Effector CD8-positive, alpha-beta T cell (primary cell): ENCODE results near the gene C21orf91.

Experiments
- DNase-seq: peaks from one replicate; lab custom pipeline; 2025; lab: John Stamatoyannopoulos, UW
- total RNA-seq, 4 experiments: gene quantifications; one replicate each; lab custom pipeline; 2026; lab: John Stamatoyannopoulos, UW

The C21orf91 gene
- 56.6 to 72.9 (median 66.7) reads per million in 4 experiments for total RNA-seq

DNA sequence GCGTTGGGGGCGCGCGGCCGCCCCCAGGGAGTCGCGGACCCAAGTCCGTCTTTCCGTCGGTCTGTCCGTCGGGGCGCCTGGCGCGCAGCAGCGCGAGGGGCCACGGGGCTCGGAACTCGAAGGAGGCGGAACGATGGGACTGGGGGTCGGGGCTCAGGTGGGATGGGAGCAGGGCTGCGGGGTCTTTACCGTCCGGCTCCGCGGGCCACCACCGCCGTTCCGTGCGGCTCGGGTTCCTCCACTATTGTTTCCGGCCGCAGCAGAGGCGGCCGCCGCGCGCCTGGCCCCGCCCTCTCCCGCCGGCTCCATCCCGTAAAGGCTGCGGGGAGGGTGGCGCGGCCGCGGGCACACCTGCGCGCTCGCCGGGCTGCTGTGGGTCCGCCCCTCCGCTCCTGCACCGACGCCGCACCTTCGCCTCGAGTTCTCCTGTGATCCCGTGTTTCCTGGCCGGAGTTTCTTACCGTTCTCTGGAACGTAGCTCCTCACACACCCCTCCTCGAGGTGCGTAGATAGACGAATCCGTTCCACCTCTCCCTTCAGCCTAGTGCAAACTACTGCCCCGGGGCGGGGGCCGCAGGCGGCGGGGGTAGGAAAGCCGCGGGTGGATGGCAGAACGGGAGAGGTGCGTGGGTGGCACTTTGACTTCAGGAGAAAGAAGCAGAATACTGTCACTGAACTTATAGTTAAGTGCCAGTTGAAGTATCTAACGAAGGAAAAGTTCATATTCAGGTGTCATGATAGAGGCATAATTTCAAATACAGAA, at the start of gene C21orf91:
Gene C21orf91, minus strand, starts transcription at position 243 of the 763 bp plus-strand sequence. CDS start 1,038 bp downstream, outside the sequence.
- DNase-seq: peak; percentile 78

DNA sequence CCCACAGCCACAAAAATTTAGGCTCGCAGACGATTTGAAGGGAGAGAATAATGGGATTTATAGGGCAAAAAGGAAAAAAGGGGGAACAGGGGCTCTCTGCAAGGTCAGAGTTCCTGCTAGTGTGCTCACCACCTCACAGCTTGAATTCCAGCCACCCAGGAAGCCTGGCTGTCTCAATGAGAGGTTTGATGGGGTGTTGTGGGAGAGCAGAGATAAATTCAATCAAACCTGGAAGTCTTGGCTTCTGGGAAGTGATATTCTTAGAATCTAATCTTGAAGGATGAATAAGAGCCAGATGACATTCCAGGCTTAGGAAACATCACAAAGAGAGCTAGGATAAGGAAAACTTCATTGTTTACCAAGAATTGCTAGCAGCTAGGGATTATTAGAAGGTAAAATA, 47.4 kb upstream of the C21orf91 start:
- no peak for DNase-seq

DNA sequence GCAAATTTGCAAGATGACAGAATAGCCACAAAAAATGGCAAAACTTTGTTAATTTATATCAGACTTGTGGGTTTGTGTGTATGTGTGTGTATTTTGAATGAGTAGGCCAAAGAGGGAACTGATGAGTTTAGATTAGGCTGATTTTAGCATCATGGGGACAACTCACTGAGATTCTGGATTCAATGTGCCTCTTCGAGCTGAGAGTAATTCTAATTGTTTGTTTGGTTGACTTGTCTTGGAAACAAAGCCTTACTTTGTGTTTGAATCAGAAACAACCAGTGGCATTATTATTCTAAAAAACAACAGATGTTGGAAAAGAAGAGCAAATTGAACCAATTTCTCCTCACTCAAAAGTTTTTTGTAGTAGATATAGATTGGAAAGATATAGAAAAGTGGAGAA, 40.5 kb upstream of the C21orf91 start:
- no peak for DNase-seq

DNA sequence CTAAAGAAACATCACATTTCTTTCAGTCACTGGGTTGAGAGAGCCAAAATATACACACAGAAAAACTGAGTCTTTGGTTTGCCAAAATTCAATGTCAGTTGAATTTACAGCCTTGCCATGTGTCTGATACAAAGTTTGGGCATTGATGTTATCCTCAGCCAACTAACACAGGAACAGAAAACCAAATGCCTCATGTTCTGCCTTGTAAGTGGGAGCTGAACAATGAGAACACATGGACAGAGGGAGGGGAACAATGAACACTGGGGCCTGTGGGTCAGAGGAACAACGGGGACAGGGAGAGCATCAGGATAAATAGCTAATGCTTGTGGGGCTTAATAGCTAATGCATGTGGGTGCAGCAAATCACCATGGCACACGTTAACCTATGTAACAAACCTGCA, 39.6 kb upstream of the C21orf91 start:
- no peak for DNase-seq

DNA sequence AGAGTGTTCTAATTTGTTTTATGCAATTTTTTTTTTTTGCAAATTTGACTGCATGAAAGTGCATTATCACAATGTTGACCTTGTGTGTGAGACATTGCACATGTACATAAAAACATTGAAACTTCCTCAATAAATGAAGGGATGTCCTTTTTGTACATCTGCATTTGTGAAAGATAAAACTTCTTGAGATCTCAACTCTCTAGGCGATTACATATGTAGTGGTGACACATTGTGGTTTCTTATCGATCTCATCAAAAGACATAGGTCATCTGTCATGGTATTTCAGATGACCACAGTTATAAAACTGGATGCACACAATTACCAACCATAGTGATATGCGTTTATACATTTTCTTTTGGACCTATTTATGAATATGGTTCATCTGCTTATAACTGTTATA, 35.6 kb upstream of the C21orf91 start:
- no peak for DNase-seq

DNA sequence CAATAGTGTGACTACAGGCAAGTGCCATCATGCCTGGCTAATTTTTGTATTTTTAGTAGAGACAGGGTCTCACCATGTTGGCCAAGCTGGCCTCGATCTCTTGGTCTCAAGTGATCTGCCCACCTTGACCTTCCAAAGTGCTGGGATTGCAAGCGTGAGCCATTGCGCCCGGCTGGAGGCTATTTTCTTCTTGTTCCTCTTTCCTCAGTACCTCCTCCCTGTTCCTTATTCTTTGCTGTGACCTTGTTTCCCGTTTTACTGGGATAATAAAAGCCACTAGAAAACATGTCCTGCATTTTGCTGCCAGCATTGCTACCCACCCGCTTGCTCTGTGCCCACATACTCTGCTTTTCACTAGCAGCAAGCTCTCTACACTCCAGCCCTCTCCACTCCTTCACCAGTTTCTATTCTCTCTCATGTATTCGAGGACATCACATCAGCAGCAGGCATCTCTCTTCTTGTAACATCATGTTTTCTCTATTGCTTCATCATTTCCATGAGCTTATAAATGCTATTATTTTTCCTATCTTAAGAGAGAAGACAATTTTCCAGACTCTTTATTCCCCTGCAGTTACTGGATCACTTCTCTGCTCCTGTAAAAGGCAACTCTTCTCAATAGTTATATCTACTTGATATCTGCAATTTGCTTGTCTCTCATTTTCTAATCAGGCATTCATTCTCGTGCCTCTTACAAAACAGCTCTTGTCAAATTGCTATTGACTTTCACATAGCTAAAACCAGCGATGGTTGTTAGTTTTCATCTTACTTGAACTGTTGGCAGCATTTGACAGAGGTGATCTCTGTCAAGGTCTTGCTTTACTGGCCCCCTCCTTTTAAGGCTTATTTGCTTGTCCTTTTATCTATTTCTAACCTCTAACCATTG, 34.5 kb upstream of the C21orf91 start:
- no peak for DNase-seq

DNA sequence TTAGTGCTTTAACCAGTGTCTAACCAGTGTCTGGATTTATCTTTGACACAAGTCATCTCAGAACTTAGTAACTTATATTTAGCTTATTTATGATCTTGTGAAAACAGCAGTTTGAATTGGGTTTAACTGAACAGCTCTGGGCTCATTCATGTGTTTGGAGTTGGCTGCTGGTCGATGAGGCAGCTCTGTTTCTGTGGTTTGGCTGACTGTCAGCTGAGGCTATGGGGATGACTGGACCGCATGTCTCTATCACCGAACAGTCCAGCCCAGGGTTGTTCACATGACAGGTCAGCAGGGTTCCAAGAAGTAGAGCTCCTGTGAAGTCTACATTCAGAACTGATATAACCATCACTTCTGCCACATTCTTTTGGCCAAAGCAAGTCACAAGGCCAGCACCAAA, 29.1 kb upstream of the C21orf91 start:
- no peak for DNase-seq

DNA sequence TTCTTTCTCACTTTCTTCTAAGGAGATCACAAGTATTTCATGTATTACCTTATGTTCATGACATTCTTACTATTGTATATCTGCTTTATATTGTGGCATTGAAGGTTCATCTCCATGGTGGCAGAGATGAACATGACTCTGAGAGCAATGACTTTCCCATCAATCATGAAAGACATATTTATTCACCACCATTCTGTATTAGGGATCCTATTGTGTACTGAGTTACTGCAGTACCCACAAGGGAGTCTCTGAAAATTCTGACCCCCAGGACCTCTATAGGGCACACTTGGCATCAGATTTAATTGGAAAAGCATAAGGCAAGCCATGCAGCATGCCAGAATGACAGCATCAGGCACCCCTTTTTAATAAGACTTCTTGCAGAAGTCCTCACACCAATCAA, 21.9 kb upstream of the C21orf91 start:
- DNase-seq: no peak

DNA sequence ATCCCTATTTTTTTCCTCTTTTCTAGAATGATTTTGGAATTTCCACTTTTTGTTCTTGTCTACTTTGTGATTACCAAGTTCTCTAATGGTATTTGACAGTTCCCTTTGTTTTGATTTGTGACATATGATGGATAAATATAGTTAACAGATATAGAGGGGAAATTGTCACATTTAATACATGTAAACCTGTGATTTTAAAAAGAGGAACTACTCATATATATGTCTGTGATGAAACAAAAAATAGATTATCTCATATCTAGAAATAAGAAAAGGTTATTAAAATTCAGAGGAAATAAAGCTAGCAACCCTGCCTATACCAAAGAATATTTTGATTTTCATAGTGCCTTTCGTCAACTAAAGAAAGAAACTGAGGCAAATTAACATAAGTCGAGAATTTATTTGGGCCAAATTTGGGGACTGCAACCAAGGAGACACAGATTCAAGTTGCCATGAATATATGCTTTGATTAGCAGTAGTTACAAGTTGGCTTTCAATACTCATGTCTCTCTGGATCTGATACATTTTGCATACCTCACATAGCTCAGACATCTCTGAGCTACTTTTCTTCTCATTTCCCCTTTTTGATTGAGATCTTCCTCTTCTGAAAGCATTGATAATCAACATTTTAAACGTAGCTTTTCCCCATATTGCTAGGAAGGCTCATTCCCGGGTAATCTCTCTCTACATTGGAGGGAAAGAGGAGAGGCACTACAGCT, 15.6 kb upstream of the C21orf91 start:
- no peak for DNase-seq

DNA sequence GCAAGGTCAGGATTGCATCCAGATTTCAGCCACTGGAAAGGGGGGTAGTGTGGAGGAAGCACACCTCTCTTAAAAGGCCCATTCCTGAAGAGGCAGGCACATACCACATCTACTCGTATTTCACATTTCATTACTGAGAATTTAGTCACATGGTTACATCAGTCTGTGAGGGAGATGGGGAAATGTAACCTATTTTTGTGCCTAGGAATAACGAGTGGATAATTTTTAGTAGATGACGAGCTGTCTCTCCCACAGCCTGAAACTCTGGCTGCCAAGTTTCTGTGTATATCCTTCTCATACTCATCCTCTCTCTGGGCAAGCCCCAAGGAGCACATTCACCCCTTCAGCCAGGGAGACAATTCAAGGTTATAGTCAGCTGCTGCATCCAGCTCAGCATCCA, 10.3 kb upstream of the C21orf91 start:
- no peak for DNase-seq

DNA sequence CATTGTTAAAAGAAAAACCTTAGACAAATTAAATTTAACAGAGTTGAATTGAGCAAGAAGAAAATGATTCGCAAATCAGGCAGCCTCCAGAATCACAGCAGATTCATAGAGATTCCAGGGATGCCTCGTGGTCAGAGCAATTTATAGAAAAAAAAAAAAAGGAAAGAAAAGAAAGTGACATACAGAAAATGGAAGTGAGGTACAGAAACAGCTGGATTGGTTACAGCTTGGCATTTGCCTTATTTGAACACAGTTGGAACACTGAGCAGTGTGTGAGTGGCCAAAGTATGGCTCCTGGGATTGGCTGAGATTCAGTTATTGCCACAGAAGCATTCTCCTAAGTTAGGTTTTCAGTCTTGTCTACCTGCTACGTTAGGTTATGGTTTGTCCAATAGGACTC, 9.1 kb upstream of the C21orf91 start:
- DNase-seq: no peak

DNA sequence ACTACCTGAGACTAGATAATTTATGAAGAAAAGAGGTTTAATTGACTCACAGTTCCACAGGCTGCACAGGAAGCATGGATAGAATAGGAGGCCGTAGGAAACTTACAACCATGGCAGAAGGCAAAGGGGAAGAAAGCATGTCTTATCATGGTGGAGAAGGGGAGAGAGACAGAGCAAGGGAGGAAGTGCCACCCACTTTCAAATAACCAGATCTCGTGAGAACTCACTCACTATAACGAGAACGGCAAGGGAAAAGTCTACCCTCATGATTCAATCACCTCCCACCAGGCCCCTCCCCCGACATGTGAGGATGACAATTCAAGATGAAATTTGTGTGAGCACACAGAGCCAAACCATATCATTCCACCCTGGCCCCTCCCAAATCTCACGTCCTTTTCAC, 4.7 kb upstream of the C21orf91 start:
- no peak for DNase-seq

DNA sequence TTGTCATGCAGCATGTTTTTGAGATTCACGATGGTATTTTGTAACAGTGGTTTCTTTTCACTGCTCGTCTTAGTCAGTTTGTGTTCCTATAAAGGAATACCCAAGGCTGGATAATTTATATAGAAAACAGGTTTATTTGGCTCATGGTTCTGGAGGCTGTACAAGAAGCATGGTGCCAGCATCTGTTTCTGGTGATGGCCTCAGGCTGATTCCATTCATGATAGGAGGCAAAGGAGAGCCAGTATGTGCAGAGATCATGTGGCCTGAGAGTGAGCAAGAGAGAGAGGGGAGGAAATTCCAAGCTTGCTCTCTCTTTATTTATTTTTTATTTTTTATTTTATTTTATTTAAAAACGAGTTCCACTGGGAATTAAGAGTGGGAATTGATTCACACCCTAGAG, 2.0 kb upstream of the C21orf91 start:
- no peak for DNase-seq

DNA sequence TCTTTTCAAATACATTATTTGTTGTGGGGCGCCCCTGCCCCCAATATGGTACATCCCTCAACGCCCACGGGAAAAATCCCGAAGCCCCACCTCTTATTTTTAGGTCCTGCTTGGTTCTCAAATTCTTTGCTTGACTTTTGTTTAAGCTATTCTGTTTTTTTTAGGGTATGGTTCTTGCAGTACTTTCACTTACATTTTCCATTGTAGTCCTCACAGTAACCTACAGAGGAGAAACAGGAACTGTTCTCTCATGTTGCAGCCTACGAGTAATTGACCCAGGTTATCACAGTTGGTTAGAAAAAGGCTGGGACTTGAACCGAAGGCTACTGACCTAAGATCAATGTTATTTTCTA, 697 bp upstream of the C21orf91 start:
- DNase-seq: peak; percentile 60

DNA sequence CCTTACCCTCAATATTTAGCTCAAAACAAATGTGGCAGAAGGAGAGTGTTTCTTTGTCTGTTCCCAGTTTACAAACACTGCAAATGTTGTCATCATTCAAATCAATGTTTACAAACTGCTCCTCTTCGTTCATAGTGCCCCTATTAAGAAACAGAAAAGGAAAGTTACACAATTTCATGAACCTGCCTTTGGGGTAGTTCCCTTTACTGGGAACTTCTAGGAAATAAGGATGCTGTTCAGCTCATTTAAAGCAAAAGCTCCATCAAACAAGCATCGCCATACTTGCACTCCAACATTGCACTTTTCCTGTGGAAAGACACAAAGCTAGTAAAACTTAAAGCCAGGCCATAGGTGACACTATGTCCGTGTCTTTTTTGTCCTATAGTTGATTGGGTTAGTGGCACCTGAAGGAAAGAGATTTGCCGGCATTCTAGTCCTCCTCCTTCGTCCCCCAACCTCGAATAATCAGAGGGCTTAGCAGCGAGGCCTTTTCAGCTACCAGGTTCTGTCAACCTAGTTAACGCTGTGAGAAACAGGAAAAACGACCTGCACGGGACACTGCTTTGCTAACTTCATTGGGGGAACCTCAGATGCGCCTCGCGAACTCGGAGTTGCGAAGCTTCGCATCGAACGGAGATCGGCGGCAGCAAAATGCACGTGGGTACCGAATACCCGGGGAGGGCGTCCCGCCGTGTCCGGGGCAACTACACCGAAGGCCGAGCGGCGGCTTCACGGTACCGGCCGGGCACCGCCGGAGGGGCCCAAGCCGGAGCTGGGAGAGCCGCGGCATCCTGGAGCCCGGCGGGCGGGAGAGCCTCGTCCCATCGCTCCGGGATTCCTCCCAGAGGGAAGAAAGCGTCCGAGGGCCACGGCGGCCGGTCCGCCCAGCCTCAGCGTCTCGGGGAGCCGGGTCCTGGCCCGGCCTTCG, 706 bp downstream of the C21orf91 start:
- DNase-seq: peak; percentile 28

DNA sequence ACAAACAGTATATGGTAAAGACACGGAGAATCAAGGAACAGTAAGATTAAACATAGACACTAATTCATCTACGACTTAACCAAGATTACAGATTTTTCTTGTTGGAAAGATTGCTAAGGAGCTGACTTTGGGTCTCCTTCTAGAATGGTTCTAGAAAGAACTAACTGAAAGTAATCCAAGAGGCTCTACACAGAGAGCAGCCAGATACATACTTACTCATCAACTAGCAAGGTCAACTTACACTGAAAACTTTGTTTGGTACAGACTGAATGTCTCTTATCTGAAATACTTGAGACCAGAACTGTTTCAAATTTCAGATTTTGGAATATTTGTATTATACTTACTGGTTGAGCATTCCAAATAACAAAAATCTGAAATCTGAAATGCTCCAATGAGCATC, 5.8 kb downstream of the C21orf91 start:
- no peak for DNase-seq

DNA sequence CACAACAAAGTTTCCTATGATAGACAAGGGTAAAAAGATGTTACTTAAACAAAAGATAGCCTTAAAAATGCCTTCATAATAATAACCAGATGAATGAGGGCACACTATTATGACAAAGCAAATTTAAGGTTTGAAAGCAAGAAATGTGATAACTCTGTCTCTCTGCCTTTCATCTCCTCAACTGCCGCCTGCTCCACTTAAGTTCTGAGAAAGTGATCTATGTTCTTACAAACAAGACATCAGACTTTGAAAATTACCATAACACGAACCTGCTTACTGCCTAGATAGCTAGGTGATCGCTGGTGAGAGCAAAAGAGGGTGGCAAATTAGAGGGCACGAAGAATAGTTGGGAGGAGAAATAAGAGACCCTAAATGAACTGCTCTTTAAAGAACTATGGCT, 13.2 kb downstream of the C21orf91 start:
- no peak for DNase-seq

DNA sequence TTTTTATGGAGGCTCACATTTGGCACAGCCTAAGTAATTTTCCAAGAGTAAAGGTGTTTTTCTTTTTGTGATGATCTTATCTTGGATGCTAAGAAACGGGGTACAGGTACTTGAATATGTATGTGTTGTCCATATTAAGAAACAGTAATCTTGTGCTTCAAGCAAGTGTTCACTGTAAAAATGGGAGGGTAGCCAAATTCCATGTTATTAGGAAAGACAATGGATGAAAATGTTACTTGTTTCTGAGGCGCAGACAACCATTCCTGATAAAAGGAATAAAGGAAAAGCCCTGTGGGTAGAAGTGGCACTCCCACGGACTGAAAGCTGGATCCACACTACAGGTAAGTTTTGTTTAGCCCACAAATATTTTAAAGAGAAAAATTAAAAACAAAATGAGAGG, 15.6 kb downstream of the C21orf91 start:
- no peak for DNase-seq

DNA sequence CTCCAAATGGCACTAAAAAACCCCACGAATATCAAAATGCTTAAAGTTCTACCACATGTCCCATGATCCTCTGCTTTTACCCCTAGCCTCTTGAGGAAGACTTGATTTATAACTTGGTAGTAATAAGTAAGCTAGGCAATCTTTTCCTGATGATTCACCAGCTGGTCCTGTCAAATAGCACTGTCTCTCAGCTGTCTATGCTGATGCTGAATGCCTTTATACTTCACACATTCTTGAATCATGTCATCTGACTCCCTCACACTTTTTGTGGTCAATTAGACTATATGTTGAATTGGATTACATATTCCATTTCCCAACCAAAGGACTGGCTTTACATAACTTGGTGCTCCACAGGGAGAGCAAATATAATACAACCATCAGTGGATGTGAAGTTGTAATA, 16.6 kb downstream of the C21orf91 start:
- DNase-seq: no peak

DNA sequence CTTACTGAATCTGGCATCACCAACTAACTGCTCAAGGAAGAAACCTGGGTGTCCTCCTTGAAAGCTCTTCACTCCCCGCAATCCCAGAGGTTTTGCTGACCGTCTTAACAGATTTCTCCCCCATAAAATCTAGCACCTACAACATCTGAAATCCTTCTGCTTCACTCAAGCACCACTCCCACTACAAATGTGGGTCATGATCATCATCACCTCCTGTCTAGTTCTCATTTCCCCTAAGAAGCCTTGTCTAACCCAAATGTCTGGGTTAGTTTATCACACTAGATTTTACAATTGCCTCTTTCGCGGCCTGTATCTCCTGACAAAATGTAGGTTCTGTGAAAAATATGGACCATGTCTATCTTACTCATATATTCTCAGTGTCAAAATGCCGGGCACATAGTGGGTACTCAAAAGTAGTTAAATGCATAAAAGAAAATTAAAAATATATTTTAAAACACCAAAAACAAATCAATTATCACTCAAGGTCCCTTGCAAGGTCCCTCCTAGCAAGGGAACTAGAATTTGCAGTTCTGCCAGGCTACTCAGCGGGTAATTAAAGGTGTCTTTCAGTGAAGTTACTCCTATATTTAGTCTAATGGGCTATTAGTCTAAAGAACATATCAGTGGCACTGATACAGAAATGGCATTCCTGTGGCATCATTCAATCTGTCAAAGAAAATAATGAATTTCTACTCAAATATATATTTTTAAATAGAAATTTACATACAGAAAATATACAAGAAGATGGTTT, 19.6 kb downstream of the C21orf91 start:
- DNase-seq: no peak

DNA sequence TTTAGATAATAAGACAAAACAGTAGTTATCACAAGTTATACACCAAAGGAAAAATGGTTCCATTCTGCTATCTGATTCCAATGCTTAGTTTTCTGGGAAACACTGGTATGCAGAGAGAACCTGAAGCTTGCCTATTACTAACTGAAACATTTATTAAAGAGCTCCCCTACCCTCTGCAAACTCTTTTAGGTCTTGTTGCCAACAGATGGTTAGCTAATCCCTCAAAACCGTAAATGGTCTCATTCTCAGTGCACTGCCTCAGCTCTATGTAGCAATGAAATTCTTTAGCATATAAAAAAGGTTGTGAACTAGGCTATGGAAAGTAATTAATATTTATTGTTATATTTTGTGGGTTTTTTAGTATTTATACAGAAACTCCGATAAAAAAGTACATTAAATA, 20.4 kb downstream of the C21orf91 start:
- DNase-seq: no peak
